ENCODE results near the gene TULP1. TPM values are rescaled to one million over a fixed set of nuclear protein-coding genes. Genes with fewer than 3 reads are reported as not detected.

Gene TULP1
- total RNA-seq, 2 experiments from 2014 or later: not detected

DNA sequence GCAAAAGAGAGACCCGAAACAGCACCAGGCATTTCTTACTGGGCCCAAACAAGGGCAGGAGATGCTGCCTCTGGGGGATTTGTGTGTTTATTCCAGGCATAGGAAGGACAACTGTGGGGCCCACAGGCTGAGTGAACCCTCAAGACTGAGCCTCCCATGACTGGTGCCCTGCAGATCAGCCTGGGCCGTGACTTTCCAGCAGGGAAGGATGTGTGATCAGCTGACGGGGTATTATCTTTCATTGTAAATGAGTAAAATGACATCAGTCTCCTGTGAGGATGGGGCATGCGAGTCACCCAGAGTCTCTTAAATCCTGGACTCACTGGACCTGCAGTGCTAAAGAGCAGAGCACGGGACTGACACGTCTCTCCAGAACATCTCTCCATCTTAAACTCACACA, 11.9 kb downstream of the TULP1 start:
- H3K36me3 Mint-ChIP-seq: no peaks in the 10 kb centered on the region
- no peaks in the 10 kb centered on the region for H3K9me3 Mint-ChIP-seq (ENCODE audit: low read depth)
- ATAC-seq (no peak), DNase-seq (no peak)
- H3K4me3 Mint-ChIP-seq: no peak overlapping the region
- CTCF ChIA-PET: interaction anchor here (0.7 to 1.1 kb wide), 2 partner anchors 9 to 34 kb away, joined by 3 to 4 read pairs; no protein-coding TSS in a partner anchor
- no peak overlapping the region for H3K27ac Mint-ChIP-seq
- H3K4me1 Mint-ChIP-seq: peaks cover 3% of the 10 kb centered on the region
- H3K27me3 Mint-ChIP-seq: peaks cover 42% of the 10 kb centered on the region

DNA sequence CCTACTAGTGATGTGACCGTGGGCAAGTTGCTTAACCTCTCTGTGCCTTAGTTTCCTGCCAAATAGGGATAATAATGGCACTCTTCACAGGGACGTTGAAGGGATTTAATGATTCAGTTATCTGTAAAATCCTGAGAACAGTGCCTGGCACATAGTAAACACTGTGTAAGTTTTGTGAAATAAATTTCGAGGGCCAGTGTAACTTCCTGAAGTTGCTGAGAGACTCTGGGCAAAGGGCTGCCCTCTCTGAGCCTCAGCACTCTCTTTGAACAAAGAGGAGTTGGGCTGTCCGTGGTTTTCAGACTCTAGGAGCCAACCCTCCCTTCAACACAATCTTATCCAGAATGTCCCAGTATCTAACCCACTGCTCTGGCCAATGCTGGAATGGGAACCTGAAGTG, 13.3 kb downstream of the TULP1 start:
- CTCF ChIA-PET: no interaction called here
- no peak for ATAC-seq
- Mint-ChIP-seq H3K4me1 (peaks cover 4% of the 10 kb centered on the region), H3K27ac (no peak overlapping the region), H3K4me3 (no peak overlapping the region), H3K27me3 (peaks cover 46% of the 10 kb centered on the region), H3K9me3 (ENCODE audit: low read depth) (no peaks in the 10 kb centered on the region), H3K36me3 (no peaks in the 10 kb centered on the region)
- DNase-seq: no peak

DNA sequence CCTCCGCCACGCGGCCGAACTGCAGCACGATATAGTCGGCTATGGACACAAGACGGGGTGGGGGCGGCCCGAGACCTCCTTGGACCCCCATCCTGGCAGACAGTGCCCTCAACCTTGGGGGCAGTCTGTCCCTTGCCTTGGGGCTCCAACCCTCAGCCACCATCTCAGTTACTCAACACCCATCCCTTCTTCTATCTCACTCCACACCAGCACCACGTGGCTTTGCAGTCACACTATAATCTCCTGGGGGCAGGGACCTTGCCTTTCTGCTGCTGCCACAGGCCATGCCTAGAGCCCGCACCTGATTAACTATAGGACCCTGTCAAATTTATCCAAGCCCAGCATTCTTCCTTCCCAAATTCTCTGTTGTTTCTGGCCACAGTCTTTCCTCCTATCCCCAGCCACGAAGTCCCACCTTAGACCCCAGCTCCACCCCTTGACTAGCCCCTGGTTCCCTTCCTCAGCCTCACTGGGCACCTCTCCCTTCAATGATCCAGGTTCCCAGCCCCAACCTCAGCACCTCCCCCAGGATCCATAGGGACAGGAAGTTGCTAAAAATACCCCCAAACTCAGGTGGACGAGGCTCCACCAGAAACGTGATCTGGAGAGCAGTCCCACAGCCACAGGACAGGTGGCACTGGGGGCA, 14.2 kb downstream of the TULP1 start:
- peak overlapping the region; percentile 42 for H3K4me3 Mint-ChIP-seq
- ATAC-seq: no peak
- H3K36me3 Mint-ChIP-seq: no peaks in the 10 kb centered on the region
- H3K27ac Mint-ChIP-seq: no peak overlapping the region
- H3K27me3 Mint-ChIP-seq: peaks cover 49% of the 10 kb centered on the region
- CTCF ChIA-PET: interaction anchor here (0.7 to 1.7 kb wide), 5 partner anchors 24 to 239 kb away, joined by 3 to 7 read pairs (median 3); no protein-coding TSS in a partner anchor
- DNase-seq: no peak
- peaks cover 9% of the 10 kb centered on the region for H3K4me1 Mint-ChIP-seq
- no peaks in the 10 kb centered on the region for H3K9me3 Mint-ChIP-seq (ENCODE audit: low read depth)

DNA sequence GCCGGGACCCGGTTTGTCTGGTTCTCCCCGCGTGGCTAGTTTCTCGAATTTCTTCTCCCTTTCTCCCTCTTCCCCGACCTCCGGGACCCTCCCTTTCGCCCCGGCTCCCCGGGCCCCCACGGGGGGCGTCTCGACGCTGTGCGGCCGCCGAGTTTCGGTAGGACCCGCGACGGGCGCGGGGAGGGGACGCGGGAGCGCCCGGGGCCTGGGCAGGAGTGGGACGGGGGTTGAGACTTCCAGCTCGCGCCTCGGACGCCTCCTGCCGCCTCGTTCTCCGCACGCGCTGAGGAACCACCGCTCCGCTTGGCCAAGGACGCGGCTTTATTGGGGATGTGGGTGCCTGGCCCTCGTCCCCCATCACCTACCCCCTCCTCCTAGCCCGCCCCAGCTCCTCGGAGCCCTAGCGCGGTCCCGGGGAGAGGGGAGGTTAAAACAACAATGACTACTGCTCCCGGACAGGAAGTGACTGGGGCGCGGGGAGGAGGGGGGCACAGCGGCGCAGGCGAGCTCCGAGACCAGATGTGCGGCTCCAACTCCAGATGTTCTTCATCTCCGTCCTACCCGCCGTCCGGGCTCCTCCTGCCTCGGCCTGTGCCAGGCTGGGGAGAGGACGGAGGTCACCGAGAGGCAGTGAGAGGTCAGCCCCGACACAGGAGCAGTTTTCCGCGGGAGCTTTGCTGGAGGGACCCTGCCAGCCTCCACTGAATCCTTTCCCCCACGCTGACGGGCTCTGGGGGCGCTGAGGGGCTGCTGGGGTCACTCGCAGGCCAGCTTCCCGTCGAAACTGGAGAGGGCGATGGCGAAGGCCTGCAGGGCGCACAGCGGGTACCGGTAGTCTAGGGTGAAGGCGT, 14.9 kb downstream of the TULP1 start:
- CTCF ChIA-PET: interaction anchor here (0.7 to 1.7 kb wide), 8 partner anchors 13 to 240 kb away, joined by 3 to 7 read pairs (median 3); no protein-coding TSS in a partner anchor
- Mint-ChIP-seq H3K9me3 (ENCODE audit: low read depth) (no peaks in the 10 kb centered on the region), H3K36me3 (no peaks in the 10 kb centered on the region), H3K4me1 (peaks cover 9% of the 10 kb centered on the region), H3K27ac (no peak overlapping the region), H3K27me3 (peaks cover 45% of the 10 kb centered on the region), H3K4me3 (peak overlapping the region; percentile 55)
- DNase-seq: peak; percentile 69
- ATAC-seq: peak; percentile 37

DNA sequence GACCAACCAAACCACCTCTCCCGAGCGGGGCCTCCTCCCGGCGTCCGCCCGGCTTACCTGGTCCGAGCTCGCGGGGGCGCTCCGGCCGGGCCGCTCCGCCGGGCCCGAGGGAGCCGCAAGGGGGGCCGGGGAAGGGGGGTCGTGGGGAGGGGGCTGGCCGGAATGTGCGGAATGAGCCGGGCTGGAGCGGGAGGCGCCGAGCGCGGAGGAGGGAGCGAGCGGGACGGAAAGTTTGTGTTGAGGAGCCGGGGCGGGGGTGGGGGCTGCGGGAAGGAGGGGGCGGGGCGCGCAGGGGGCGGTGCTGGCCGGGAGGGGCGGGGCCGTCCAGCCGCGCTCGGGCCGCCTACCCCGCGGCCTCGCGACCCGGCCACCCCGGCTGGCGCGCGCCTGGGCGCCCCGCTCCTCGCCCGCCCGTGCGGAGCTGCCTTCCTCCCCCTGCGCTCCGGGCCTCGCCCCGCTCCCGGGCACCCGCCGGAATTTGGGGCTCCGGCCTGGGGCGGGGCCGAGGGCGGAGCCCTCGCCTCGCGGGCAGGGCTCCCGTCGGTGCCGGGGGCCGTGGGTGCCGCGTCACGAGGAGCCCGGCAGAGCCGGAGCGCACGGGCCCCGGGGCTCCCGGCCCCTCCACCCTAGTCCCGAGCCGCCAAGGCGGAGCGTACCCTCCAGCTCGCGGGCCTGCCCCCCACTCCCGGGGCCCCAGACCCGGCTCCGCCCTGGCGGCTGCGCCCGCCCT, 15.7 kb downstream of the TULP1 start, which contains the start of gene TEAD3:
Gene TEAD3 (minus strand): TSS at position 239 of the 730 bp plus-strand sequence.
- Mint-ChIP-seq H3K9me3 (ENCODE audit: low read depth) (no peaks in the 10 kb centered on the region), H3K27me3 (peaks cover 42% of the 10 kb centered on the region), H3K36me3 (no peaks in the 10 kb centered on the region), H3K27ac (no peak within 1 kb of the TSS), H3K4me3 (peak within 1 kb of the TSS; percentile 55), H3K4me1 (peaks cover 9% of the 10 kb centered on the region)
- CTCF ChIA-PET: interaction anchor here (0.7 to 1.7 kb wide), 8 partner anchors 13 to 240 kb away, joined by 3 to 7 read pairs (median 3); no protein-coding TSS in a partner anchor
- ATAC-seq: peak; percentile 81
- peak; percentile 52 for DNase-seq

DNA sequence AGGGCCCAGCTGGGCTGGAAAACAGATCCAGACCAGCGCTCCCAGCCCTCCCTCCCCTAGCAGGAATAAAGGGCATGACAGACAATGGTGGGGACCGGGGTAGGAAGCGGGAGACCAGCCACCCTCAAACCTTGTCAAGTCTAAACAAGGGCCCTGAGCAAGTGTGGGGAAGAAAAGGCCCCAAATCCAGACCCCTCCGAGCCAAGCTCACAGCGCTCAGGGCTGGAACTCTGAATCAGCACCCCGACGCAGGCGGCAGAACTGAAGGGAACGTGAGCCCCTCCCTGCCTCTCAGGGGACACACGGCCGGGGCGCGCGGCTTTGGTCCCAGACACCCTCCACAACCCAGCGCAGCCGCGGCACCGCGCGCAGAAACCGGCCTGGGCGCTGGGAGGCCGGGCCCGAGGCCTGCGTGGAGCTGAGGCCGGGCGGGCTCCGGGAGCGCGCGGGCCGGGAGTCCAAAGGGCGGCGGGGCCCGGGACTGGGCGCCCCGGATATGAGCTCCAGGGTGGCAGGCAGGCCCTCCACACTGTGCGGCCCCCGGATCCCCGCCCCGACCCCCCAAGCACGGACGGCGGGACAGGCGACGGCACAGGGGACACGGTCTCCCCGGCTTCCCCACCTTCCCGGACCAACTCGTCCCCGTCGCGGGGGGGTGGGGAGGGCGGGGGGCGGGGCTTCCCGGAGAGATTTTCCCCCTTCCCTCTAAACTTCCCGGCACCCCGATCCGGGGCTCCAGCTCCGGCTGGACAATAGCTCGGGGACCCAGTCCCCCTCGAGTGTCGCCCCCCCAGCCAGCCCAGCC, 16.5 kb downstream of the TULP1 start:
- ATAC-seq: no peak
- CTCF ChIA-PET: interaction anchor here (1.0 to 1.2 kb wide), 3 partner anchors 14 to 128 kb away, joined by 3 read pairs; no protein-coding TSS in a partner anchor
- H3K27ac Mint-ChIP-seq: no peak overlapping the region

DNA sequence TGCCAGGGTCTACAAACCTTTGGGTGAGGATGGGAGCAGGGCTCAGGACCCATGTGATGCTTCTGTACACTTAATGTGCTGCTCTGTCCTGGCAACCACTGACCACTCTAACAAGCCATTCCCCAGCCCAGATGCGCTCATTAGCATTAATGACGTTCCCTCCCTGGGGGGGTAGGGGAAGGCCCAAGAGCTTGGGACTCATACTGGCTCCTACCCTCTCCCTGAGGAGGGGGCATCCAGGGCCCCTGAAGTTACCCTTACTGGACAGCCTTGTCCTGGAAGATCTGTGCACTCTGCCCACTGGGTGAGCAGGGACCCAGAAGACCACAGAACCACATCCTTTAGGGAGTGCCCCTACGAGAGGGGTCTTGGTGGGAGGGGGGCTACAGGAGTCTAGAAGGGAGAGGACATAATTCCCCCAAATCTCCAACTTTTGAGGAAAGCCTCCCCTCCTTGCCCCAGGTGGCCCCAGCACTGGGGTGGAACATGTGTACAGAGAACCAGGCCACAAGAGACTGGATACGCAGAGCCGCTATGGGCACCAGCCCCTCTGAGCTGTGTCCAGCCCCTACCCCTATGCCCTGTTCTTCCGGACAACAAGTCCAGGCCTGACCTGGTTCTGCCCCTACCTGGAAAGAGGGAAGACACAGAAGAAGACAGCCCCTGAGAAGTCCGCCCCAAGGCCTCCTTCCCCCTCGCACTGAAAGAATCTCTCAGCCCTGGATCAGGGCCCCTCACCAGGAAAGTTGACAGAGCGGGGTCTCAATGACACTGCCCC, 17.2 kb downstream of the TULP1 start:
- DNase-seq (no peak), ATAC-seq (no peak)
- CTCF ChIA-PET: interaction anchor here (0.6 kb wide), 1 partner anchor 49 kb away, joined by 3 read pairs; no protein-coding TSS in a partner anchor
- Mint-ChIP-seq H3K36me3 (no peaks in the 10 kb centered on the region), H3K4me3 (peak overlapping the region; percentile 42), H3K27me3 (peaks cover 33% of the 10 kb centered on the region), H3K4me1 (peaks cover 9% of the 10 kb centered on the region), H3K27ac (no peak overlapping the region), H3K9me3 (ENCODE audit: low read depth) (no peaks in the 10 kb centered on the region)

More for the DNA sequence above, 16.5 kb downstream of the TULP1 start:
- Mint-ChIP-seq H3K27me3 (peaks cover 39% of the 10 kb centered on the region), H3K4me1 (peaks cover 9% of the 10 kb centered on the region), H3K4me3 (peak overlapping the region; percentile 42), H3K9me3 (ENCODE audit: low read depth) (no peaks in the 10 kb centered on the region), H3K36me3 (no peaks in the 10 kb centered on the region)
- no peak for DNase-seq

DNA sequence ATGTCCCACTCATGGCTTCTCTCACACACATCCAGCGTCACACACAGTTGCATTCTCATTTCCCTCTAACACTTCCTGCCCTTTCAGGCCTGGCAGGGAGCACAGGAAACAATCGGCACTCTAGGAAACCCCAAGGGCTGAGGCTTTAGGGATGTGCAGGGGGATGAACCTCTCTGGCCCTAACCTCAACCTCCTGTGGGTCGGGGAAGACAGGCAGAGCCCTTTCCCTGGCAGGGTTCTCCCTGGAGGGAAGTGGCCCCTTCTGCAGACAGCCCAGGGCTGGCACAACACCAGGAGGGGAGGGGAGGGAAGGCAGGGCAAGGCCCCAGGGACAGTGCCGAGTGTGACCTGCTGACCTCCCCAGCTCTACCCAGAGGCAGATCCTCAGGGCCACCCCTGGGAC, 18.5 kb downstream of the TULP1 start:
- DNase-seq (no peak), ATAC-seq (no peak)
- Mint-ChIP-seq H3K4me1 (peaks cover 9% of the 10 kb centered on the region), H3K9me3 (ENCODE audit: low read depth) (no peaks in the 10 kb centered on the region), H3K36me3 (no peaks in the 10 kb centered on the region), H3K4me3 (no peak overlapping the region), H3K27me3 (peaks cover 25% of the 10 kb centered on the region), H3K27ac (peak overlapping the region; percentile 7)
- CTCF ChIA-PET: no interaction called here

DNA sequence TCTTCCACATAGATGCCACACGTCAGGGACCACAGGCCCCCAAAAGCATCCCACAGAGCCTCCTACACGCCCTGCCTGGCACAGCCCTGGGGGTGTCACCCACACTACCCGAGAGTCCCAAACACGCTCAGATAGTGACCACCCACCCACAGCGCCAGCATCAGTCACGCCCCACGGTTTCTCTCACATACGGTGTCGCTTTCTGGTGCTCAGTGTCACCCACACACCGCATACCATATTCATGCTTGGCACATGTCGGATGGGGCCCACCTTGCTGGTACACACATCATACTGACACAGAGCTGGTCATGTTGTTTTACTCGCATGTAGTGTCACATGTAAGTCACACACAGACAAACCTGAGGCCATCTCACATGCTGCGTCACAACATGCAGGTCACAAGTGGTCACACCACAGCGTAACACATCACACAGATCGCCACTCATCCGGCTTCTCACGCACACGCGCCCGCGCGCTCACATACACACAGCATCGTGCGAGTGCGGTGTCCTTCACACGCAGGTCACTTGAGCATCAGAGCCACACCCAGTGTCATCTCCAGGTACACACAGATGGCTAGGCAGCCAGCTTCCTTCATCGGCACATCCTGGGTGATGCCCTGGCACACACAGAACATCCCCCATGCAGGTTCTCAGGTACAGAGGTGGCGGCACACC, 19.3 kb downstream of the TULP1 start:
- Mint-ChIP-seq H3K4me3 (no peak overlapping the region), H3K27me3 (peaks cover 18% of the 10 kb centered on the region), H3K4me1 (peaks cover 6% of the 10 kb centered on the region), H3K27ac (no peak overlapping the region), H3K9me3 (ENCODE audit: low read depth) (no peaks in the 10 kb centered on the region), H3K36me3 (no peaks in the 10 kb centered on the region)
- no peak for ATAC-seq
- CTCF ChIA-PET: no interaction called here
- no peak for DNase-seq

DNA sequence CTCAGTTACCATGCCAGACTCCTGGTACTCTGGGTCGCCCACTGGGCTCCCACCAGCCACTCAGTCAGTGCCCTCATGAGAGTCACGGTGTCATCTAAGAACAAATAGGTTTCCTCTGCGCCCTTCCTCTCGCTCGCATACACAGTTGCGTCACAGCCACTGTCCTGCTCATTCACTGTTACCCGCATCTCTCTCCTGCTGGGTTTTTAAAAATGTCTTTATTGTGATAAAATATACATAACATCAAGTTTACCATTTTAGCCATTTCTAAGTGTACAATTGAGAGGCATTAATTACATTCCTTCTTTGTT, 19.8 kb downstream of the TULP1 start:
- no peak overlapping the region for H3K4me3 Mint-ChIP-seq
- no peaks in the 10 kb centered on the region for H3K9me3 Mint-ChIP-seq (ENCODE audit: low read depth)
- CTCF ChIA-PET: interaction anchor here (1.4 kb wide), 1 partner anchor 200 kb away, joined by 4 read pairs; no protein-coding TSS in a partner anchor
- peaks cover 11% of the 10 kb centered on the region for H3K4me1 Mint-ChIP-seq
- peaks cover 13% of the 10 kb centered on the region for H3K27me3 Mint-ChIP-seq
- H3K27ac Mint-ChIP-seq: no peak overlapping the region
- no peak for DNase-seq
- ATAC-seq: no peak
- no peaks in the 10 kb centered on the region for H3K36me3 Mint-ChIP-seq

DNA sequence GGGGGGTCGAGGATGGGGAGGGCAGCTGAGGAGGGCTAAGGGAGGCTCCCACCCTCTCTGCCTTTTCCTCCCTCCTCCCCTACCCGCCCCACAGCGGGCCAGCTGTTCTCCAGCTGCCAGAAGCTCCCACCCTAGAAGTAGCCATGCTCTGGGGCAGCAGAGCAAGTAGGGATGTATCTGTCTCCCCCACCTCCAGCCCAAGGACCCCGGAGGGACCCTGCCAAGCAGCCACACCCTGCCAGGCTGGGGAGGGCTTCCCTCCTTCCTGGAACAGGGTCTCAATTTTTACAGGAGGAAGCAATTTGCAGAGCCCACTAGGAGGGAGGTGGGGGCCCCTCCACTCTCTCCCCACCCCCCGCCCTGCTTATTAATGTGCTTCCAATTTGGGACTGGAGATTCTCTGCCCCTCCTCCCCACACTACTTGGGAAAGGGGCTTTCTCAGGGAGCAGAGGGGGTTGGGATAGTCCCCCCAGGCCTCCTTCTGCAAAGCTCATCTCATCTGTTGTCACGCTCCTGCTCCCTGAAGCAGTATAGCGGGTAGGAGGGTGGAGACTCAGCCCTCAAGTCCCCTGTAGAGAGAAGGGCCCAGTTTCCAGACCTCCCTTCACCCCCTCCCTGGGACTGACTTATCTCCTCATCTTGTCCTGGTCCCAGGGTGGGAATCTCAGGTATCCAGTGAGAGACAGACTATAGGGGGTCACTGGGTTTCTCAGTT, 20.3 kb downstream of the TULP1 start:
- Mint-ChIP-seq H3K9me3 (ENCODE audit: low read depth) (no peaks in the 10 kb centered on the region), H3K4me3 (no peak overlapping the region), H3K27me3 (peaks cover 11% of the 10 kb centered on the region), H3K27ac (no peak overlapping the region), H3K36me3 (no peaks in the 10 kb centered on the region), H3K4me1 (peaks cover 14% of the 10 kb centered on the region)
- no peak for DNase-seq
- CTCF ChIA-PET: interaction anchor here (0.6 to 1.4 kb wide), 3 partner anchors 9 to 200 kb away, joined by 3 to 4 read pairs (median 3); no protein-coding TSS in a partner anchor
- ATAC-seq: no peak
